ENCODE results near the gene ARSK. TPM values are rescaled to one million over a fixed set of nuclear protein-coding genes. Genes with fewer than 3 reads are reported as not detected.

Gene ARSK
- total RNA-seq, 1 donor from 2014 or later: 5.7 TPM

GRCh38 chr5:95606419-95606818 lies 51.5 kb downstream of the ARSK start:
- Histone ChIP-seq H3K36me3 (peaks cover 3% of the 10 kb centered on the region), H3K4me1 (no peaks in the 10 kb centered on the region), H3K27ac (no peak overlapping the region), H3K4me3 (no peak overlapping the region), H3K27me3 (no peaks in the 10 kb centered on the region), H3K9me3 (no peaks in the 10 kb centered on the region)
- intact Hi-C loops (cut with DNase I): no loop called here
- DNase-seq: no peak
- ATAC-seq: no peak
- TF ChIP-seq, protein P1, sequence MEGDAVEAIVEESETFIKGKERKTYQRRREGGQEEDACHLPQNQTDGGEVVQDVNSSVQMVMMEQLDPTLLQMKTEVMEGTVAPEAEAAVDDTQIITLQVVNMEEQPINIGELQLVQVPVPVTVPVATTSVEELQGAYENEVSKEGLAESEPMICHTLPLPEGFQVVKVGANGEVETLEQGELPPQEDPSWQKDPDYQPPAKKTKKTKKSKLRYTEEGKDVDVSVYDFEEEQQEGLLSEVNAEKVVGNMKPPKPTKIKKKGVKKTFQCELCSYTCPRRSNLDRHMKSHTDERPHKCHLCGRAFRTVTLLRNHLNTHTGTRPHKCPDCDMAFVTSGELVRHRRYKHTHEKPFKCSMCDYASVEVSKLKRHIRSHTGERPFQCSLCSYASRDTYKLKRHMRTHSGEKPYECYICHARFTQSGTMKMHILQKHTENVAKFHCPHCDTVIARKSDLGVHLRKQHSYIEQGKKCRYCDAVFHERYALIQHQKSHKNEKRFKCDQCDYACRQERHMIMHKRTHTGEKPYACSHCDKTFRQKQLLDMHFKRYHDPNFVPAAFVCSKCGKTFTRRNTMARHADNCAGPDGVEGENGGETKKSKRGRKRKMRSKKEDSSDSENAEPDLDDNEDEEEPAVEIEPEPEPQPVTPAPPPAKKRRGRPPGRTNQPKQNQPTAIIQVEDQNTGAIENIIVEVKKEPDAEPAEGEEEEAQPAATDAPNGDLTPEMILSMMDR (IDR thresholded peaks at IDR 0.05): no peak

DNA sequence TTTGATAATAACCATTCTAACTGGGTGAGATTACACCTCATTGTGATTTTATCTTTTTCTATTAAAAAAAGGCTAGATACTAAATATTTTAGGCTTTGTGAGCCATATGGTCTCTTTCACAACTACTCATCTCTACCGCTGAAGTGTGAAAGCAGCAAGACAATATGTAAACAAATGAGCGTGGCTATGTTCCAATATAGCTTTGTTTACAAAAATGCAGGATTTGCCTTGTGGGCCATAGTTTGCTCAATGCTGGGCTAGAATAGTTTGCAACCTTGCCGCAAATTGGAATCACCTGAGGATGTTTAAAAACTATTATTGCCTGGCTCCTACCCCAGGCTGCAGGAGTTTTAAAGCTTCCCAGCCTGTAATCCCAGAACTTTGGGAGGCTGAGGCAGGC lies 54.8 kb downstream of the ARSK start:
- DNase-seq (no peak), ATAC-seq (no peak)
- intact Hi-C loops (cut with DNase I): no loop called here
- TF ChIP-seq, protein P1 (IDR thresholded peaks at IDR 0.05): no peak
- H3K36me3 ChIP-seq: no peaks in the 10 kb centered on the region
- H3K27me3 ChIP-seq: no peaks in the 10 kb centered on the region
- no peak overlapping the region for H3K27ac ChIP-seq
- no peaks in the 10 kb centered on the region for H3K4me1 ChIP-seq
- H3K9me3 ChIP-seq: no peaks in the 10 kb centered on the region
- H3K4me3 ChIP-seq: no peak overlapping the region

GRCh38 chr5:95610546-95610945 lies 55.6 kb downstream of the ARSK start:
- H3K4me1 ChIP-seq: no peaks in the 10 kb centered on the region
- no peak for DNase-seq
- intact Hi-C loops (cut with DNase I): no loop called here
- H3K27ac ChIP-seq: no peak overlapping the region
- H3K9me3 ChIP-seq: no peaks in the 10 kb centered on the region
- ATAC-seq: no peak
- TF ChIP-seq, protein P1 (IDR thresholded peaks at IDR 0.05): no peak
- H3K27me3 ChIP-seq: no peaks in the 10 kb centered on the region
- no peak overlapping the region for H3K4me3 ChIP-seq
- no peaks in the 10 kb centered on the region for H3K36me3 ChIP-seq

DNA sequence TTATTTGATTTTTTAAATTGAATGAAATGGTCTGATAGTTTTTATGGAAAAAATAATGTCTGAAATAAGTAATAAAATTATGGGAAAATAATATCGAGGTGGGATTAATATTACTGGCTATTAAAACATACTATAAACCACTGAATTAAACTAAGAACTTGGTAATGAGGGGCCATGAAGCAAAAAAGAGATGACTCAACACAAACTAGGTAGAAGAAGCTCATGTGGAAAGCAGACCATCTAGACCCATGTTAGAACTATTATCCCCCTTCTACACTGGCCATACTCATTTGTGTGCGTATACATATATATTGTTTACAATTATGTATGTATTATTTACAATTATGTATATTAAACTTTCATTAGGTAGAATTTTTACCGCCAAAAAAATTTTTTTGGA lies 56.5 kb downstream of the ARSK start:
- Histone ChIP-seq H3K27ac (no peak overlapping the region), H3K9me3 (no peaks in the 10 kb centered on the region), H3K4me1 (no peaks in the 10 kb centered on the region), H3K27me3 (no peaks in the 10 kb centered on the region), H3K4me3 (no peak overlapping the region), H3K36me3 (no peaks in the 10 kb centered on the region)
- ATAC-seq: no peak
- TF ChIP-seq, protein P1 (IDR thresholded peaks at IDR 0.05): no peak
- DNase-seq: no peak
- intact Hi-C loops (cut with DNase I): no loop called here

DNA sequence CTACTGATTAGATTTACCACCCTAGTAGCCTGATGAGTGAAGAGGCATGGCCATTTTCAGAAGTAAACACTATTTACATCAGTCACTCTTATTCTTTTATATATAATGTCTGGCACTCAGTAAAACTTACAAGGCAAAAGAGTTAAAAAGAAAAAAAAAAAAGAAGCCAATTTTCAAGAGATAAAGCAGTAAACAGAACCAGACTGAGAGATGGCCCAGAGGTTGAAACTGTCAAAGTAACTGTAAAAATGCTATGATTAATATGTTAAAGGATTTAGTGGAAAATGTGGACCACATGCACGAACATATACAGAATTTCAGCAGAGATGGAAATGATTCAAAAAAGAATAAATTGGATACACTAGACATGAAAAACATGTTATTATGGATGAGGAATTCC lies 58.6 kb downstream of the ARSK start:
- Histone ChIP-seq H3K4me1 (no peaks in the 10 kb centered on the region), H3K9me3 (no peaks in the 10 kb centered on the region), H3K4me3 (no peak overlapping the region), H3K27me3 (no peaks in the 10 kb centered on the region), H3K27ac (no peak overlapping the region), H3K36me3 (no peaks in the 10 kb centered on the region)
- DNase-seq (no peak), ATAC-seq (no peak)
- TF ChIP-seq, protein P1 (IDR thresholded peaks at IDR 0.05): no peak
- intact Hi-C loops (cut with DNase I): no loop called here

- ATAC-seq (no peak), DNase-seq (no peak)
- no peaks in the 10 kb centered on the region for H3K9me3 ChIP-seq
- intact Hi-C loops (cut with DNase I): no loop called here
- TF ChIP-seq, protein P1 (IDR thresholded peaks at IDR 0.05): no peak
- H3K4me3 ChIP-seq: no peak overlapping the region
- H3K36me3 ChIP-seq: no peaks in the 10 kb centered on the region
- H3K27ac ChIP-seq: no peak overlapping the region
- peaks cover 10% of the 10 kb centered on the region for H3K27me3 ChIP-seq
- H3K4me1 ChIP-seq: peaks cover 10% of the 10 kb centered on the region
Measured at GRCh38 chr5:95615164-95615467, 60.2 kb downstream of the ARSK start.
